GM18861 (cell line): ENCODE measurements around the gene ZNF827.
A peak's percentile ranks its signal among the peaks of the same experiment; 100 is the strongest.

Source experiments
- ATAC-seq: cut with Tn5 transposase; IDR thresholded peaks from one replicate; pipeline ENCODE4 v1.9.1; 2021; ENCODE audit not compliant: unreplicated experiment

The ZNF827 gene

GRCh38 chr4:145829629-145830395 is 108.8 kb downstream of the ZNF827 start:
- peak; percentile 34 for ATAC-seq

DNA sequence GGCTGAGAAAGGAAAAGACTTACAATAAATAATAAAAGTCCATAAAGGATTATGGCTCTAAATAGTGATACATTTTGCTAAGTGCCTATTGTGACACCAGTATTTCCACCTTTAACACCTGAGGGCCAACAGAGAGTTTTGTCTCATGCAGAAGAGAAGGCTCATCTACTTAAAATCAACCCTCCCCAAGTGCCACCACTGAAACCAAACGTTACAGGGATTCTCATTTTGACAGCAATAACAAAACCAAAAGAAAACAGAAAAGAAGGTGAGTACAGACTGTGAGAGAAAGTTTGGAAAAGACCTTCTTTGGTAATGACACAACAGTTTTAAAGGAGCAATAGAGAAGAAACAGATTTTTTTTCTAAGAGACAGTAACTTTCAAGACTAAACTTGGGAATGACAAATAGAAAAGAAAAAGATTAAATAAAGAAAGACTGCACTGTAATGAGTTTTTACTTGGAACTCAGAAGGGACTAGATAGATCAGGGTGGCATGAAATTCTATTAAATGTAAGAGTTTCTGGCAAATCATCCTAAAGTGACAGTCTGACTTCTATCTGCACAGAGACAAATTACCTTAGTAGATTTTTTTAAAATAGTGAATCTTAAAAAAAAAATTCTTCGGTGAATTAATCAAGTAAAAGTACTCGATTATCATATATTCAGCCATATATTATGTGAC is 109.7 kb downstream of the ZNF827 start:
- ATAC-seq: peak; percentile 64

DNA sequence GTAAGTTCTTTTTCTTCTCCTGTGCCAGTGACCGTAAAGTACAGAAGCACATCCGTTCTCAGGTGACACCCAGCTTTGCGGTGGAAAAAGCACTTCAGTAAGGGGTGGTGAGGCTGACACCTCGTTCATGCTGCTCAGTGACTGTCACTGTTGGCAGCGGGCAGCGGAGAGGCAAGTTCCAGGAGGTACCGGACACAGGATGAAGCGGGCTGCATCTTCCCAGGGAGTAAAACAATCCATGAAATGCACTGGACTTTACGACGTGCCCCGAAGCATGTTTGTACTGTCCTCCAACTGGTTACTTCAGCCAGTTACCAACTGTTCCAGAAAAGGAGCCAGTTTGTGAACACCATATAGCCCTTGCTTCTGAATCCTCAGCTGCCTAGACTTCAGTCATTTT is 110.7 kb downstream of the ZNF827 start:
- ATAC-seq: no peak

DNA sequence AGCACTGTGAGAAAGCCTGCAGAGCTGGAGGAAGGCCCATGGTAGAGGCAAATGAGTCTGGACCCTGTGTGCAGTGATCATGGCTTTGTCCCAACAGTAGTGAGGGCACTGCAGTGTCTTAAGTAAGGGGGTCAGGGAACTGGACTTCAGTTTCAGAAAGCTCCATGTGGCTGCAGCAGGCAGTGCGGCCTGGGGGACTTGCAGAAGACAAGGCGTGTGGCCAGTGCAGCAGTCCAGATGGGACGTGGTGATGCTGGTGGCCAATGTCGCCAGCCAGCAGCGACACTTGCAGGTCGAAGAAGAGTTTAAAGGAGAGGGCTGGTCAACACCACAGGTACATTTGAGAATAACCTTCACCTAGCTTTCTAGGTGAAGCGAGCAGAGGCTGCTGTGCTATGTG is 113.4 kb downstream of the ZNF827 start:
- no peak for ATAC-seq

- ATAC-seq: no peak
These were observed 114.2 kb downstream of the ZNF827 start for GRCh38 chr4:145824463-145824862.

DNA sequence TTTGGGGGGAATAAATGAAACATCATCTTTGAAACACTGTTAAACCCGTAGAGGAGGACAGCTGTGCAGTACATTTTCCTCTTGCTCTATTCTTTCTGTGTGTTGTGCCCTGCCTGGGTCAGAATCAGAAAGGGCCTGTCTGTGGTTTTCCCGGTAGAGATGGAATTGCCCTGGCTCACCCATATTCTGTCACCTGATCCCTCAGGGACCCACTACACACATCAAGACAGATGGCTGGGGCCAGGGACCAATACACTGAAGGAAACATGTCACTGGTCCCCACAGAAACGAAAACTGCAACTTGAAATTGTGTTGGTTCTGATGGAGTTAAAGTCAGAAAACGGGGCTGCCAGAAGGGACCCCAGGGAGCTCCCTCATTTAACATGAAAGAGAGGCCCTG is 114.9 kb downstream of the ZNF827 start:
- peak; percentile 31 for ATAC-seq

DNA sequence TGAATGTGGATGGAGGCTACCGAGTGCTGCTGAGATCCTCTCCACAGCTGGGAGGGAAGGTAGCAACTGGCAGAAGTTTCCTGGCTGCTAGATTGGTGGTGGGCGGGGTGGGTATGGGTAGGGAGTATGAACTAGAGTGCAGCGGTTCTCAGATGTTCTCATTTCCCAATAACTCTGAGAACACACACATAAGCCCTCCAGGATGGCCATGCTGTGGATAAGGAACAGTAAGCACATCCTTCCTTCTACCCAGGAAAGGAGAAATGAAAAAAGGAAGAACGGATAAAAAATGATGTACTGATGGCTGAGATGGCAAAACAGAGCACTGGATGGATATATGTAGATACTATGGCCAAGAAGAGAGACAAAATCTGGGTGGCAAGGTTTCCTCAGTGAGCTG is 116.0 kb downstream of the ZNF827 start:
- ATAC-seq: no peak

DNA sequence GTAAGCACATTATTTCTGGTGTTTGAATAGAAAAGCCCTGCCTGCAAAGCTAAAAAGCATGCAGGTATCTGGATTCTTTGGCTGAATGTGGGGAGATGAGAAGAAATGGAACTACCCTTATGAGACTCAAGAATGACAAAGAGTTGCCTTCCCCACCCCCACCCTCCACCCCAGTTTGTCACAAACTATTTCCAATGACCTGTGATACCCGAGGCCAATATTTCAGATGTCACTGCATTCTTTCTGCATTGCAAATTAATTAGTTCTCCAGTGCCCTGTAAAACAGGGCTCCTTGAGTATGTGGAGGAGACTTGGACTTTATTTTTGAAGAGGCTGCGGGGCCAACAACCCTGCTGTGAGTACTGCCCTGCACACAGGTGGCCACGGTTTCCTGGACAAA is 116.4 kb downstream of the ZNF827 start:
- ATAC-seq: no peak

DNA sequence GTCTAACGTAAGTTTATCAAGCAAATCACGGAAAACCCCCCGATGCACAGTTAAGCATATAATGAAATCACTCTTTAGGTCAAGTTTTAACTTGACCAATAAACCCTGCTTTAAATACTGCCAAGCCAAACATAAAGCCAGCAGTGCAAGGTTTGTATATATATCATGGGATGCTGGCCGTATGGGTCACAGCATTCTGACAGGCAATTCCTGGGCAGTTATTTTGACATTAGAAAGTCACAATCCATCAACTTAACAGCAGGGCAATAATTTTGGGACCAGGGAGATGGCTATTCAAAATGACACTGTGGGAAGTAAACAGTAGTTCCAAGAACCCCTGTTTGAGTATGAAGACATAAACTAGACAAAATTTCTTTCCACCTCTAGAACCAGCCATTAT is 116.9 kb downstream of the ZNF827 start:
- ATAC-seq: no peak

DNA sequence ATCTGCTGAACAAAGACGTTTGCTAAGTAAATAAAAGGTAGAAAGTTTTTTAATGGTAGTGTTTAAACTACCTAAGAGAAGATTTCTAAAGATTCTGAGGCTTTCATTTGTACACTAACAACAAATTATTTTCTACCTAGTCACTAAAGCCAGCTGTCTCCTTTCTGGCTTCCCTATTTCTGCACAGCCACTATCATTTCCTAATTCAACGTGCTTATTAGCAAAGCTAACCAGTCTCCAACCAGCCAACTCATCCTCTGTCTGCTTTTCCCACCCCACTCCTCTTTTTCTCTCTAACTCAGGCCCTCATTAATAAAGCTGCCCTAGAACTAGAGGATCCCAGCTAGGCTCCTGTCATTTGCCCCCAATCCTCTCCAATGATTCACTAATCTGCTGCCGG is 118.2 kb downstream of the ZNF827 start:
- ATAC-seq: no peak

- ATAC-seq: no peak
These were observed 118.8 kb downstream of the ZNF827 start for GRCh38 chr4:145819853-145820181.

DNA sequence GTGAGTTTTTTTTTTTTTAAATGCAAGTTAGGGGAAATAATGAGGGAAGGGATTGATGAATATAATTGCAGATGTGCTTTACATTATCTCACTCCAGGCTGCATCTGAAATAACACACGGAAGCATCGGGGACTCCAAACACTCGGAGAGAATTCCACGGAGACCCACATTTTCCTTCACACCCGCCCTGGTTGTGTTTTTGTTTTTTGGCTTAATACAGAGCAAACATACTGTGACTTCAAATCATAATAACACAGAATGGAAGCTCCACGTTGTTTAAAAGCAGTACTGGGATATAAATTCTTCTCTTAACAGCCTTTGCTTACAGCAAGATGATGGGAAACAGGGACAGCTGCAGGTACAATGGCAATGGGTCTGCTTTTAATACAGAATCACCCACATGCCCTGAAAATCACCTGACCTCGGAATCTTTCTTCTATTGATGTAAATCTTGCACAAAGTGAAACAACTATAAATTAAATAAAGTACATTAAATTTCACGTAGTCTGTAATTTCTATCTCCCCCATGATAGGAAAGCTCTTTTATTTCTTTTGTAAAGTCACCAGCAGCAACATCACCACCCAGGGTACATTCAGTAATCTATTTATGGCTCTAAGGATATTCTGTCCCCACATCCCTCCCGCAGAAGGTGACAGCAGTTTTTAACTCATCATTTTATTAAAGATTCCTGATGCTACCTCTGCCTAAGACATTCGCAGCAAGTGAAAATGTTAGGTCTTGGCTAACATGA is 119.3 kb downstream of the ZNF827 start:
- ATAC-seq: no peak

DNA sequence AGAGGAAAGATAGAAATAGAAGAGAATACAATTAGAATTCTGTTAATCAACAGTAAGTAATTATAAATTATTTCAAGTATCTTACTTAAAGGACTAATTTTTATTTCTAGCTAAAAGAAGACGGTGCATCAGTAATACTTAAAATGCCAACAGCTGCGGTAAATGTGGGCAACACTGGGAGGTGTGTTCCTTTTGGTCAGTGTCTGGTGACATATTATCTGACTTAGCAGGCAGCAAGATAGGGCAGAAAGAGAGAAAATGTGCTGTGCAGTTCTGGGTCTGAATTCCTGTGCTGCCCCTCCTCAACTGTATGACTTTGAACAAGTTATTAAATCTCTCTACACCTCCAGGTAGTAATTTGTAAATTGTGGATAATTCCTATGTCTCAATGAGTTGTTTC is 120.6 kb downstream of the ZNF827 start:
- ATAC-seq: no peak

- ATAC-seq: no peak
These were observed 122.5 kb downstream of the ZNF827 start for GRCh38 chr4:145816091-145816490.

DNA sequence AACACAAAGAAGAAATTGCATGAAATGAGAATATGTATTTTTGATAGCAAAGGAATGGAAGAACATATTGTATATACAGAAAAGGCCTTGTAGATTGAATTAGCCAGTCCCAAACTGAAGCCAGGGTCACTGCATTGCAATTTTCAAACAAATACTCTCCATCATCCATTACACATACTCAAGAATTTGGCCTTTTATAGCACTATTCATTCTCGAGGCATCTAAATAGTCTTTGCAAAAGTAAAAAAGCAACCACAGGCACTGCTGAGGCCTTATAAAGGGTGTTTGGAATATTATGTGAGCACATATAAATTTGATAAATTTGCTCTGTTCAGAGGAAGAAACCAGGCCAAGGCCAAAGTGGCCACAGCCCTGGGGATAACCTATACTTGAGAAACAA is 123.0 kb downstream of the ZNF827 start:
- no peak for ATAC-seq

DNA sequence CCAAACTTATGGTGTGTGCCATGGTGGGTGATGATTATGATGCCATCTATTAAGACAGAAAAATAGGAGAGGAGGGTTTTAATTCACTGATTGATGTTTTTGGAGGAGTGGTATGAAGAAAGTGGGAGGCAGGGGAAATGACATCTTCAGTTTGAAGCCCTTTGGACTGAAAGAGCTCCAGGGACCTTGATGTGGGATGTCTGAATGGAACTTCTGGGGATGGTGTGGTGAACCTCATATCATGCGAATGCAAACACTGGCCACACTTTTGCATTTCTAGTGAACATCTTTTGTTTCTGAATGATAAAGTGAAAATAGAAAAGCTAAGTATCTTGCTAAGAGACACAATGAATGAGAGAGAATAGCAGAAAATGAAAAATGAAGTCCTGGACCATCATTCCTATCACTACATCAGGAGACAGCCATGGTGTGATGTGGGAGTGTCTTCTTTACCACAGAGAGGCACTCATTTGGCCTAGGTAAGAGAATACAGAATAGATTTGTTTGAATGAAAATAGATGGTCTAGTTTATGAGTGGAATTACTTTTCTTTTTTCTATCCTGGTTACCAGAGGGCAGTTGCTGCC is 123.5 kb downstream of the ZNF827 start:
- no peak for ATAC-seq

DNA sequence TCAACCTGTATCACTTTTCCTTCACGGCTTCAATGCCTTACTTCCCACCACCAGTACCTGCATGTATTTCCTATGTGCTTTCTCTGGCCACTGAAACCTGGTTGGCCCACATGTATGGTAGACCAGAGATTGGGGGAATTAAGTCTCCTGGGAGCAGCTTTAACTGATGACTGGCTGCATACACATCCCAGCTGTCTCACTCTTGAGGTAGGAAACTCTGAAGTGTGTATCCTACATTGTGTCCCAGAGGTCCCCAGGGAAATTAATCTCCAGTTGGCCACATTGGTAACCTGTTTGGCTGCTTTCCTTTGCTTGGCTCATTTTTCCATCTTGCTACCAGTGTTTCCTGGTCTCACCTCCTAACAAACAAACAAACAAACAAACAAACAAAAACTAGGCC is 124.4 kb downstream of the ZNF827 start:
- no peak for ATAC-seq

DNA sequence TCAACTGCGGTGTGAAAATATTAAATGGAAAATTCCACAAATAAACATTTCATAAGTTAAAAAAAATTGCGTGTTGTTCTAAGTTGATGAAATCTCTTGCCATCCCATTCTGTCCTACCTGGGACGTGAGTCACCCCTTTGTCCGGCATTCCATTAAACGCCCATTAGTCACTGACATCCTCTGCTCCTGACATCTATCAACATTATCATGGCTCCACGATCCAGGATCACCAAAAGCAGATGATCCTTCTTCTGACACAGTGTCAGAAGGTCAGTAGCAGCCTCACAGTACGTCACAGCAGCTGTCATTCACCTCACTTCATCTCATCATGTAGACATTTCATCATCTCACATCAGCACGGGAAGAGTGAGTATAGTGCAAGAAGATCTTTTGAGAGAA is 125.7 kb downstream of the ZNF827 start:
- ATAC-seq: no peak

DNA sequence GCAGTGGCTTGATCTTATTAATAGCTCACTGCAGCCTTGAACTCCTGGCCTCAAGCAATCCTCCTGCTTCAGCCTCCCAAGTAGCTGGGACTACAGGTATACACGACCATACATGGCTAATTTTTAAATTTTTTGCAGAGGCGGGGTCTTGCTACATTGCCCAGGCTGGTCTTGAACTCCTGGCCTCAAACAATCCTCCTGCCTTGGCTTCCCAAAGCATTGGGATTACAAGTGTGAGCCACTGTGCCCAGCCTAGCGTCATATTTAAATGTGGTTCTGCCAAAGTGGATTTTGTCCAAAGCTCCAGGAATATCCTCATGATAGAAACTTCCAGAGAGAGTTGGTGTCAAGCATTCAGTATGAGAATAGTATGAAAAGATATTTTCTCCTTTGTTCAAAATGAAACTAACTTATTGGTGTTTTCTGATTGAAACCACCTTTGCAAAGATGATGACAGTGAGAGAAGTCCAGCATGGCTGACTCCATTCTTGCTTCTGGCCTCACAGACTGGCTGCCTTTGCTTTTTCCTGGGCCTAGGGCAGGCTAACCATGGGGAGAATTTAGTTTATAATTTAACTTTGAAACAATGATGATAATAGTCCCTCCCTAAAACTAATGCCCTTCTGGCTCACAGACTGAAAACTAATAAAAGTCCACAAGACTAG is 129.6 kb downstream of the ZNF827 start:
- peak; percentile 24 for ATAC-seq

GRCh38 chr4:145808021-145808650 is 130.5 kb downstream of the ZNF827 start:
- peak; percentile 74 for ATAC-seq

DNA sequence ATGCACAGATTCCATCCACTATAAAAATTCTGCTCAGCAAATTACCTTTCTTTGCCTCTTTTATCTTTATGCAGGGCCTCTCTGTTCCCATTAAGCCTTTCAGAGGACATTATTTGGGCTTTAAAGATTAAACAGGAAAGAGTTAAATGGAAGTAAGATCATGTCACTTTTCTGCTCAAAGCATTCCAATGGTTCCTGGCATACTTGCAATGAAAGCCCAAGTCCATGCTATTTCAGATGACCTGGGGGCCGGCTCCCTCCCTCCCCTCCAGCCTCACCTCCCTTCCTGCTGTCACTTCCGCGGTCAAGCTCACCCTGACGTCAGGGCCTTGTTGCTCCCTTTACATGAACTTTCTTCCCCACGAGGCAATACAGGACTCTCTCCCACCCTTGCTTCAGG is 133.1 kb downstream of the ZNF827 start:
- ATAC-seq: no peak
